Stimulated activated CD4-positive, alpha-beta T cell treated with anti-CD3 and anti-CD28 coated beads, Interleukin-1b, Interleukin-23, amount 100 ng/mL, for 4 hours (primary cell): Measurements from ENCODE around the gene DNAH1.
"Not testable (repeated sequence)": the region's sequence is repeated elsewhere in the genome, so short reads cannot be mapped to it uniquely, and the experiment has no call there.

Experiments
- DNase-seq, 2 donors: peaks; one replicate each; pipeline ENCODE4 v3.0.0-alpha.2; 2020; ENCODE audit warnings: low read depth in 2 of 2

DNAH1 gene

GRCh38 chr3:52333869-52334557, 17.9 kb downstream of the DNAH1 start:
- no peak for DNase-seq

GRCh38 chr3:52338131-52338530, 22.0 kb downstream of the DNAH1 start:
- DNase-seq: not testable (repeated sequence)

GRCh38 chr3:52339612-52340011, 23.5 kb downstream of the DNAH1 start:
- DNase-seq: peak in 1 of 2 donors; percentile 41

- no peak for DNase-seq
Observed at GRCh38 chr3:52341123-52341522, 25.0 kb downstream of the DNAH1 start.

- no peak for DNase-seq
Observed at GRCh38 chr3:52343946-52344600, 28.0 kb downstream of the DNAH1 start.

- no peak for DNase-seq
Observed at GRCh38 chr3:52345521-52346109, 29.5 kb downstream of the DNAH1 start.

GRCh38 chr3:52346623-52347530, 30.8 kb downstream of the DNAH1 start:
- no peak for DNase-seq

GRCh38 chr3:52347716-52348635, 31.9 kb downstream of the DNAH1 start:
- no peak for DNase-seq

- DNase-seq: no peak
Observed at GRCh38 chr3:52349131-52349530, 33.0 kb downstream of the DNAH1 start.

- no peak for DNase-seq
Observed at GRCh38 chr3:52349611-52350395, 33.7 kb downstream of the DNAH1 start.

- no peak for DNase-seq
Observed at GRCh38 chr3:52350416-52350815, 34.3 kb downstream of the DNAH1 start.

GRCh38 chr3:52350981-52351761, 35.1 kb downstream of the DNAH1 start:
- no peak for DNase-seq

- DNase-seq: no peak
Observed at GRCh38 chr3:52351762-52352368, 35.7 kb downstream of the DNAH1 start.

GRCh38 chr3:52352566-52352965, 36.4 kb downstream of the DNAH1 start:
- DNase-seq: no peak

- no peak for DNase-seq
Observed at GRCh38 chr3:52353291-52353855, 37.3 kb downstream of the DNAH1 start.

GRCh38 chr3:52354676-52355075, 38.6 kb downstream of the DNAH1 start:
- no peak for DNase-seq

- no peak for DNase-seq
Observed at GRCh38 chr3:52355526-52355925, 39.4 kb downstream of the DNAH1 start.

- no peak for DNase-seq
Observed at GRCh38 chr3:52356126-52356525, 40.0 kb downstream of the DNAH1 start.
